Parietal lobe (tissue), 1 donor: ENCODE measurements around the gene ANTXRL. TPM values are rescaled to one million over a fixed set of nuclear protein-coding genes. Genes with fewer than 3 reads are reported as not detected.

Source experiments
- total RNA-seq: library from RNA; depleted of rRNA; stranded (reverse); fragments of >200 nt; gene quantifications from one replicate; pipeline ENCODE4 v1.2.3, GENCODE V29; 2014

Gene ANTXRL
- not detected for total RNA-seq

DNA sequence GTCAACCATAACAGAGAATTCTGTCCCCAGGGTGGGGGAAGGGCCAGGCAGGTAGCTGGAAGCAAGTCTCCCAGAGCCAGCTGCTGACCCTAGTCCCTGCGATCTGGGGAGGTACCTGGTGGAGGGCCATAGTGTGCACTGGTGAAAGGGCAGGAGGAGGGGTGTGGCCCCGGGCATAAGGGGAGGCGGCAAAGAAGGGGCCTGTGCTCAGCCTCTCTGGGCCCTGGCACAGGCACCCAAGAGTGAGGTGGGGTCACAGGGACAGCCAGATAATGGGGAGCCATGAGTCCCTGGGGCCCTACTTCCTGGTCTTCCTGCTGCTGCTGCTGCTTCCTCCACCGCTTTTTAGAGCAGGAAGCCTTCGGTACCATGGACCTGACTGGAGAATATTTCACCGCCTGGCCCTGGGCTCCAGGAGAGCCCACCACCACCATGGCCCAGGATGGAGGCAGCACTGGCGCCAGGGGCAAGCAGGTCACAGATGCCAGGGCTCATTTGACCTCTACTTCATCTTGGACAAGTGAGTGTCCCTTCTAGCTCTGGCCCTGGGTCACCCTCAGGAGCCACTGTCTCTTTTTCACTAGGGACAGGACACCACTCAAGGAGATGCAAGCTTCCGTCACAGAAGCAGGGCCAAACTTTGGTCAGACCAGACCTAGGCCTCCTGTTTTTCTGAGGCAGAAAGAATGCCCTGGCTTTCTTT, at the start of gene ANTXRL:
TSS of gene ANTXRL (plus strand) at position 7 of the 703 bp plus-strand sequence. CDS start at position 273, 266 bp downstream.

DNA sequence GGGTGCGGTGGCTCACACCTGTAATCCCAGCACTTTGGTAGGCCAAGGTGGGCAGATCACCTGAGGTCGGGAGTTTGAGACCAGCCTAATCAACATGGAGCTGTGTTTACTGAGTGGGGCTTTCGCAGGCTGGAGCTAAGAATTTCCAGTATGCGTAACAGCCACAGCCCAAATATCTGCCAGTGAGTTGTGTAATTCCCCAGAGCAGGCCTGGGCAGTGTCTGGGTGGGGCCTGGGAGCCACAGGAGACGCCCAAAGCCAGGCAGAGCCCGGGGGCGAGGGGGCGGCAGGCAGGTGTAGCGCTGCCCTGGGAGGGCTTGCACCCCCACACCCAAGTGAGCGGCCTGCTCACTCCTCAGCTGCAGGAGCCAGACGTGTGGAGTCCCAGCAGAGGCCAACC, 88.6 kb downstream of the ANTXRL start, which contains the start of gene ANXA8L1:
TSS of gene ANXA8L1 (plus strand) at position 371 of the 400 bp plus-strand sequence. CDS start 76 bp downstream, outside the sequence.

Other genes with a start within 250 kb of the ANTXRL start
- not detected for gene MSMB, start 240.7 kb upstream of the ANTXRL start, total RNA-seq
- gene ANXA8L1, start 88.8 kb downstream of the ANTXRL start, total RNA-seq, result not detected
- gene NPY4R, start 179.0 kb downstream of the ANTXRL start, total RNA-seq, result not detected